ENCODE results near the gene UGT1A5.

- TF ChIP-seq CTCF (IDR thresholded peaks at IDR 0.05) (no peak), POLR2A (IDR thresholded peaks at IDR 0.05) (no peak)
These were observed 39.8 kb upstream of the UGT1A5 start for GRCh38 chr2:233672886-233673285.
